K562 treated with DMSO at 1 percent for 12 hours (cell line): ENCODE results near the gene SPACA9. TPM values are rescaled to one million over a fixed set of nuclear protein-coding genes. Genes with fewer than 3 reads are reported as not detected.

Source experiments
- total RNA-seq: library from RNA; unstranded; fragments of 300-600 nt; gene quantifications from 2 replicates; pipeline ENCODE4 v1.2.3, GENCODE V29; 2022; ENCODE audit not compliant: insufficient read depth

SPACA9 gene
- total RNA-seq: 0.53 and 1.7 TPM in 2 replicates

DNA sequence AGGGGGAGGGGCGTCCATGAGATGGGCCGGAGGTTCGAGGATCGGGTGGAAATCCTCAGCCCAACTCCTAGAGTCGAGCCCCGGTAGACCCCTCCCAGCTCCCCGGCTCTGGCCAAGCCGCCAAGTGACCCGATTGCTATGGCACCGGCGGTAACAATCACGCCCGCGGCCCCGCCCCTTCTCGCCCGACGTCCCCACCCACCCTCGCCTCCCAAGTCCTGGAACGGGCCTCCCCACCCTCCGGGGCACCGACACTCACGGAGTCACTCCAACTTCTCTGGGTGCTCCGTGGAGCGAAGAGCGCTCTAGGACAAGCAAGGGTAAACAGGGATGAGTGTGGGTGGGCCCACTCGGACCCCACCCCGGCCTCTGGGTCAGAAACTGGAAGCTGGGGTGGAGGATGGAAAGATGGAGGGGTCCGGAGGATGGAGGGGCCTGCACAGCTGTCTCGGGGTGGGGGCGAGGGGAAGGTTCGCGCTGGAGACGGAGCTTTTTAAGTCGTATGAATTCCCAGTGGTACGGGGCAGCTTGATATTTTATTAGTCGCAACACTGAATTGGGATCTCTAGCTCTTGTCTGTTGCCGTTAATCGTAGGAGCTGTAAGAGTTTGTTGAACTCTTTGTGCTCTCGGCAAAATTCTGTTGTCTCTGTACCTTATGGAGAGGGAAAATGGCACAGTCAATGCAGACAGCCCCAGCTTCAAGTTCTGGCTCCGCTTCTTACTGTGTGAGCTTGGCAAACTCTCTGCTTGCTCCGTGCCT is at the start of gene SPACA9:
Gene SPACA9 (plus strand): TSS at position 204 of the 762 bp plus-strand sequence. CDS start 5,050 bp downstream, outside the sequence.

DNA sequence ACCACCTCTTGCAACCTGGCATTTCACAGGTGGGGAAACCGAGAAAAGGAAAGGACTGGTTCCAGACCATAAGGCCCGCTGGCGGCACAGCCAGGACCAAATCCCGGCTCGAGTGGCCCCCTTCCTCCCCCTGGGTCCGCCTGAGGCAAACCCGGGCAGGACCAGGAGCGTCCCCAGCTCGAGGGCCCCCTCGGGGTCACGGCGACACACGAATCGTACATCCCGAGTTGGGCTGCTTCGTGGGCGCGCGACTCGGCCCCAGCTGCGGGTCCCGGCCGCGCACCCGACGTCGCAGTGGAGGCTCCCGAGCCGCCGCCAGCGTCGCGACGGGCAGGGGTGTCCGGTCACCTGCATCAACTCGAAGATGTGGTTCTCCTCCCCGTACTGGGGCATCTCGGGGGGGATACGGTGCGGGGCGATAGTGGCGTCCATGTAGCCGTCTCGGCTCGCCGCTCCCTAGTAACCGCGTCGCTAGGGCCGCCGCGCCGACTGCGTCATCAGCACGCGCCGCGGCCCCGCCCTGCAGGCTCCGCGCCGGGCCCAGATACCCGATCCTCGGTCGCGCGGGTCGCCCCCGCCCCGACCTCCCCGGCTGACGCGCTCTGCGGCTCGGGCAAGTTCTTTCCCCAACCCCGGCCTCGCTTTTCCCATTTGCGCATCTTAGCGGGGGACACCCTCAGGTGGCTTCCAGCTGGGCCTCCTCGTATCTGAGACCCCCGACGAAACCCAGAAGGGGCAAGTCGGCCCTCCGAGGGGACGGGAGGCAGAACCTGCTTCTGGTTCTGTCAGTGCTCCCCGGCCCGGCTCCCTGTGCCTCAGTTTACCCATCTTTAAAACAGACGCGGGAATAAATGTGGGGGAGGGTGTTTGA is 639 bp upstream of the SPACA9 start, which contains the start of gene AK8:
Gene AK8 (minus strand): TSS at position 461 of the 871 bp plus-strand sequence. CDS start 29 bp downstream, at position 432.

Other genes starting within 250 kb of the SPACA9 start
- gene DDX31, start 208.9 kb upstream of the SPACA9 start, total RNA-seq: 5.6 and 8.5 TPM in 2 replicates
- gene GTF3C4, start 208.4 kb upstream of the SPACA9 start, total RNA-seq: 2.5 and 11.2 TPM in 2 replicates
- 3.3 TPM in 1 of 2 replicates, not detected in the other for gene AK8, start 614 bp upstream of the SPACA9 start, total RNA-seq
- 6.6 and 23.9 TPM in 2 replicates for gene TSC1, start 65.7 kb downstream of the SPACA9 start, total RNA-seq
- gene GFI1B, start 99.8 kb downstream of the SPACA9 start, total RNA-seq: 52.8 and 56.5 TPM in 2 replicates
- 83.7 and 101 TPM in 2 replicates for gene GTF3C5, start 152.1 kb downstream of the SPACA9 start, total RNA-seq
- 0.91 and 1.7 TPM in 2 replicates for gene CEL, start 183.1 kb downstream of the SPACA9 start, total RNA-seq
- 30.9 and 43.2 TPM in 2 replicates for gene RALGDS, start 242.3 kb downstream of the SPACA9 start, total RNA-seq